Right lung (tissue), 10 donors: Measurements from ENCODE around the gene GOLGA8S. TPM values are rescaled to one million over a fixed set of nuclear protein-coding genes. Genes with fewer than 3 reads are reported as not detected.
"Not testable (repeated sequence)": the region's sequence is repeated elsewhere in the genome, so short reads cannot be mapped to it uniquely, and the experiment has no call there.

ENCODE experiments used
- DNase-seq, 2 donors: peaks; one replicate each; pipeline ENCODE4 v3.0.0-alpha.2; 2013
- long read RNA-seq, 8 donors: transcript quantifications; one replicate each; lab custom pipeline, GENCODE V29; 2026
- polyA plus RNA-seq, 5 donors: library from polyadenylated mRNA; unstranded; fragments of 120-200 nt; gene quantifications; one replicate each; pipeline versions ENCODE4 v1.2.1 to v1.2.3, GENCODE V29; 2013; ENCODE audit warnings: inconsistent platforms in 1 of 5, low replicate concordance in 1 of 5; ENCODE audit not compliant: insufficient read length in 5 of 5, insufficient read depth in 1 of 5

The GOLGA8S gene, protein sequence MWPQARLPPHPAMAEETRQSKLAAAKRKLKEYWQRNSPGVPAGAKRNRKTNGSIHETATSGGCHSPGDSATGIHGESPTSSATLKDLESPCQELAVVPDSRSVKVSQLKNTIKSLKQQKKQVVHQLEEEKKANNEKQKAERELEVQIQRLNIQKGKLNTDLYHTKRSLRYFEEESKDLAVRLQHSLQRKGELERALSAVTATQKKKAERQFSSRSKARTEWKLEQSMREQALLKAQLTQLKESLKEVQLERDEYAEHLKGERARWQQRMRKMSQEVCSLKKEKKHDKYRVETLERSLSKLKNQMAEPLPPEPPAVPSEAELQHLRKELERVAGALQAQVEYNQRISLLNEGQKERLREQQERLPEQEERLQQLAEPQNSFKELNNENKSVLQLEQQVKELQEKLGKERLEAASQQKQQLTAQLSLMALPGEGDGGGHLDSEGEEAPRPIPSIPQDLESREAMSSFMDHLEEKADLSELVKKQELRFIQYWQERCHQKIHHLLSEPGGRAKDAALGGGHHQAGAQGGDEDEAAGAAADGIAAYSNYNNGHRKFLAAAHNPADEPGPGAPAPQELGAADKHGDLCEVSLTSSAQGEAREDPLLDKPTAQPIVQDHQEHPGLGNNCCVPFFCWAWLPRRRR
- polyA plus RNA-seq: 1 to 10 TPM; 1.2 to 2.5 (median 1.4) TPM
- long read RNA-seq, donor 1: 0 reads
- long read RNA-seq, donor 2: 0 reads
- long read RNA-seq, donor 3: 0 reads
- long read RNA-seq, donor 4: 0 reads
- long read RNA-seq, donor 5: 0 reads
- long read RNA-seq, donor 6: 0 reads
- long read RNA-seq, donor 7: 0 reads
- long read RNA-seq, donor 8: 0 reads

- not testable (repeated sequence) for DNase-seq
These were observed at the start of gene GOLGA8S for GRCh38 chr15:23354448-23354847. GOLGA8S (plus strand) TSS chr15:23354748; CDS start chr15:23354810, 62 bp downstream.

DNA sequence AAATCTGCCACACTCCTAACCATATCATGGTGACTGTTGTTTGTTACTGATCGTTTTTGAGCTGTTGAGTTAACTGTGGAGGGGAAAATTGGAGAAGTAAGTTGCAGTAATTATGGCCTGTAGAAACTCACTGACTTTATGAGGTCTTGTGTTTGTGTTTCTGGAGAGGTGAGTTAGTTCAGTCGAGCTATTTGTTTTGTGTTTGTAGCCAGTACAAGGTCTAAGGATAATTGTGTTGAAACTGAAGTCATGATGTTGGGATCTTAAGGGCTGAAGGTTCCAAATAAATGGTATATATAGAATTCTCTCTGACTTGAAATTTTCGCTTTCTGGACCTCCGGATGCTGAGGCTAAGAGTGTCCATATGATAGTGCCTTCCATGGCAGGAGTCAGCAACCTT lies 49.7 kb upstream of the GOLGA8S start:
- DNase-seq: not testable (repeated sequence)

GRCh38 chr15:23305921-23306320 lies 48.6 kb upstream of the GOLGA8S start:
- DNase-seq: not testable (repeated sequence)

DNA sequence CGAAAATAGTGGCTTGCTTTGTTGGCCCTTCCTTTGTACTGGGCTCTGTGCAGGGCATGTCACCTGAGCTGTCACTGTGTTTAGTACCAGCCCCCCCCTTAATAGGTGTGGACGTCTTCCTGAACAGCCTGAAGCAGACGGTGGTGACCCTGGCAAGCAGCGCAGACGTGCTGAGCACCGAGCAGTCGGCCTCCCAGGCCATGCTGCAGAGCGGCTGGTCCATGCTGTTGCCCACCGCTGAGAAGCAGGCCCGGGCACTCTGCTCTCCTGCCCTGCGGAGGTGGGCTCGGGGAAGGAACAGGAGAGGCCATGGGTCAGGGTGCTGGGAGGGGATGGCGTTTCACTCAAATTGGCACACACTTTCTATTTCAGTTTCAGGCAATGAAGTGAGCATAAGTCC lies 43.3 kb upstream of the GOLGA8S start:
- DNase-seq: not testable (repeated sequence)

GRCh38 chr15:23334096-23334495 lies 20.5 kb upstream of the GOLGA8S start, which contains the start of gene GOLGA6L26:
GOLGA6L26 (minus strand) TSS chr15:23334196; CDS start chr15:23334135, 61 bp downstream.
- DNase-seq: not testable (repeated sequence)

DNA sequence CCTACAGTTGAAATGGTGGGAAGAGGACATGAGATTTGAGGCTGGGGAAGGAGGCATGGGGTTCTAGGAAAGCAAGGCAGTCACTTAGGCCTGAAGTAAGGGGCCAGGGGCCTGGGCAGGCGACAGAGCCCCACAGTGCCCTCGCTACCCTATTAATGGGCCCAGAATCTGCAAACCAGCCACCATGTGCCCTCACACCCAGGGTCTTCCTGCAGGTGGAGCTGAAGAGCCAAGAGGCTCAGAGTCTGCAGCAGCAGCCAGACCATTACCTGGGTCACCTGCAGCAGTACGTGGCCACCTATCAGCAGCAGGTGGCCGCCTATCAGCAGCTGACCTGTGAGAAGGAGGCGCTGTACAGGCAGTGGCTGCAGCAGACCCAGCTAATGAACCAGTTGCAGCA lies 8.1 kb downstream of the GOLGA8S start:
- DNase-seq: not testable (repeated sequence)

DNA sequence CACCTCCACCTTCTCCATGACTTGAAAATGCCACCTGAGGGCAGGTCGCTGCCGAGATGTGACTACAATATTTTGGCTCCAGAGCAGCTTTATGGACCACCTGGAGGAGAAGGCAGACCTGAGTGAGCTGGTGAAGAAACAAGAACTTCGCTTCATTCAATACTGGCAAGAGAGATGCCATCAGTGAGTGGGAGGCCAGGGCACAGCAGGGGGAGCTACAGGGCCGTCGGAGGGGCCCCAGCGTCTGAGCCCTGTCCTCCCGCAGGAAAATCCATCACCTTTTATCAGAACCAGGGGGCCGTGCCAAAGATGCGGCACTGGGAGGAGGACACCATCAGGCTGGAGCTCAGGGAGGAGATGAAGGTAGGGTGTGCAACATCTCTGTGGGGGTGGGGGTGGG lies 9.7 kb downstream of the GOLGA8S start:
- DNase-seq: not testable (repeated sequence)

- DNase-seq: no peak
These were observed 16.0 kb downstream of the GOLGA8S start for GRCh38 chr15:23370578-23370977.

DNA sequence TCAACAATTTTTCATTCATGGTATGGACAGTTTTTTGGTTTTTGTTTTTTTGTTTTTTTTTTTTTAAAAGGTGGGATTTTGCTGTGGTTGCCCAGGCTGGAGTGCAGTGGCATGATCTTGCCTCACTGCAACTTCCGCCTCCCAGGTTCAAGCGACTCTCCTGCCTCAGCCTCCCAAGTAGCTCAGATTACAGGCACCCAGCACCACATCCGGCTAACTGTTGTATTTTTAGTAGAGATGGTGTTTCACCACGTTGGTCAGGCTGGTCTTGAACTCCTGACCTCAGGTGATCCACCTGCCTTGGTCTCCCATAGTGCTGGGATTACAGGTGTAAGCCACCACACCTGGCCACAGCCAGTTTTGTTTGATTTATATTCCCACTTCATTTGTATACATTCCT lies 16.6 kb downstream of the GOLGA8S start:
- DNase-seq: not testable (repeated sequence)

DNA sequence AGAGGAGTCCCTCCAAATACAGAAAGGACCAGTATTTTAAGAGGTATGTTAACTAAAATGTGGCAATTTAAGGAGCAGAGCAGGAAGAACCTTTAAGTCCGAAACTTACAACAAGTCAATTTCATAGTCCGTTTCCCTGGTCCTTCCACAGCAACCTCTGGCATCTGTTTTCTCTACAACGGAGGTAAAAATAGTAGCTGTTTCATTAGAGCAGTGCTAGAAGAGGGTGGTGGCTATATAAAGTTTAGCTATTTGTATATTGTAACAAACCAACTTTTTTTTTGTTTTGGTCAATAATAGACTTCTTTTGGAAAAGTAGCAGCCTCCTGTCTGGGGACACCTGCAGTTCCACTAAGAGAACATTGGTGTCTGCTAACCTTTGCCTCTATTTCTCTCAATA lies 17.3 kb downstream of the GOLGA8S start:
- not testable (repeated sequence) for DNase-seq

DNA sequence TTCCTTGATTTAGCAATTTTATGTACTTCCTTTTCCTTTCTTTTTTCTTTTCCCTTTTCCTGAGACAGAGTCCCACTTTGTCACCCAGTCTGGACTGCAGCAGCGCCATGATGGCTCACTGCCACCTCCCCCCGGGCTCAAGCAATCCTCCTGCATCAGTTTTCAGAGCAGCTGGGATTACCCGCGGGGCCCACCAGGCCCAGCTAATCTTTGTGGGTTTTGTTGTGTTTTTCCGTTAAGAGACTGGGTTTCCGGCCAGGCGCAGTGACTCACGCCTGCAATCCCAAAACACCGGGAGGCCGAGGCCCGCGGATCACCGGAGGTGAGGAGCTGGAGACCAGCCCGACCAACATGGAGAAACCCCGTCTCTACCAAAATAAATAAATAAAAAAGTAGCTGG lies 17.7 kb downstream of the GOLGA8S start:
- no peak for DNase-seq

GRCh38 chr15:23372891-23373600 lies 18.5 kb downstream of the GOLGA8S start:
- DNase-seq: not testable (repeated sequence)

DNA sequence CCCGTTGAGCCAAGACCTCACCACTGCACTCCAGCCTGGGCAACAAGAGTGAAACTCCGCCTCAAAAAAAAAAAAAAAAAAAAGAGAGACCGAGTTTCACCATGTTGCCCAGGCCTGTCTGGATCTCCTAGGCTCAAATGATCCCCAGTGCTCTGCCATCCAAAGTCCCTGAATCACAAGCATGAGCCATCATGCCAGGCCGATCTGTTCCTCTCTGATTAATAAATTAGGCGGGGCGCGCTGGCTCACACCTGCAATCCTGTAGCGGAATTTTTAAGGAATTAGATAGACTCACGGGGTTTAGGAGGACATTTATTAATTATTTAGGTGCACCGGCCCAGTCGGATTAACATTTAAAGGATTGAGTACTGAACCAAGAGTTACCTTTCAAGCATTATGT lies 19.7 kb downstream of the GOLGA8S start:
- DNase-seq: not testable (repeated sequence)

DNA sequence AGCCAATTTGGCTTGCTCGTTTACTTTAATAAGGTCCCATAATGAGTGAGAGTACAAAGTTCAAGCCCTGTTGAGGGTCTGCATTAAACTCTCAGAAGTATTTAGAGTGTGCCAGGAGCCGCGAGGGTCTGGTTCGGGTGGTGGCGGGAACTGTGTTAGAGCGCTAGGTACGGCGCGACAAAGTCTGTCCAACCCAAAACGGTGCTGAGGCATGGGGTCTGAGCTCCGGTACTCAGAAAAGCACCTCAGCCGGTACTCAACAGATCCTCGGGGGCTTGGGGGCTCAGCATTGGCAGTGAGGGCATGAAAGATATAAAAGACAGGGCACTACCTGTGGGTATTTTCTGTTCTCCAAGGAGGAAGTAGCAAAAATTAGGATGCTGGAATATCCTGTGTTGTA lies 24.4 kb downstream of the GOLGA8S start:
- DNase-seq: not testable (repeated sequence)

- DNase-seq: not testable (repeated sequence)
These were observed 26.2 kb downstream of the GOLGA8S start for GRCh38 chr15:23380700-23381099.

DNA sequence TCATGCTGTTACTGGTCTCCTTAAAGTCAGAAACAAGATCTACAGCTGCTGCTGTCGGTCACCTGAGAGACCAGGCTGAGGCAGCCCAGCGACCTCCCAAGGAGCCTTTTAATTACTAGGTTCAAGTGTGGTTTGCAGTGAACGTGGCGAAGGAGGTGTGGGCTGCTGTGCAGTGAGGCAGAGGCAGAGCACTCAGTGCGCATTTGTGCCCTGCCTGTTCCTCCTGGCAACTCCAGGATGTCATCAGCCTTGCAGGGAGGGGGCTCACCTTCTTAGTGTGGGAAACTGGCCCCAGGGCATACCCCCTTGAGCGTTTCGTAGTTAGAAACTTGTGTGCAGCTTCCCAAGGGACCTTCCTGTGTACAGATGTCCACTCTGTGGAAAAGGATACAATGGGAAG lies 26.6 kb downstream of the GOLGA8S start:
- DNase-seq: not testable (repeated sequence)

- no peak for DNase-seq
These were observed 29.8 kb downstream of the GOLGA8S start for GRCh38 chr15:23384371-23384770.

- DNase-seq: no peak
These were observed 31.4 kb downstream of the GOLGA8S start for GRCh38 chr15:23385886-23386430.

GRCh38 chr15:23387621-23388190 lies 33.2 kb downstream of the GOLGA8S start:
- DNase-seq: no peak

GRCh38 chr15:23395030-23395692 lies 40.6 kb downstream of the GOLGA8S start:
- no peak for DNase-seq

- DNase-seq: no peak
These were observed 41.3 kb downstream of the GOLGA8S start for GRCh38 chr15:23395832-23396231.
